Measurements from ENCODE around the gene GRIA1. TPM values are rescaled to one million over a fixed set of nuclear protein-coding genes. Genes with fewer than 3 reads are reported as not detected.

The GRIA1 gene
- total and polyA plus RNA-seq, 10 of the 15 experiments (the other 5 are each of a cell fraction or from before 2014, with no cell fraction given) = 0.04 to 0.18 (median 0.04) TPM; not detected in 7

GRCh38 chr5:153779836-153780235 lies 289.4 kb downstream of the GRIA1 start (continued):
- TF ChIP-seq NR2F1 (conservative IDR thresholded peaks at IDR 0.05) (no peak), E2F8 (IDR thresholded peaks at IDR 0.05; ENCODE audit: low read depth, partially characterized antibody) (no peak)

GRCh38 chr5:153780876-153781705 lies 290.6 kb downstream of the GRIA1 start:
- CTCF ChIA-PET = no interaction called here
- Histone ChIP-seq H3K27me3 (replicated peaks in 1 of 2; ENCODE audit: control insufficient read depth in 2 of 2, insufficient read depth in 2 of 2, low read length in 1 of 2) (no peaks in the 10 kb centered on the region), H3K4me1 (ENCODE audit: control insufficient read depth, insufficient read depth, low read length) (no peaks in the 10 kb centered on the region), H4K20me1 (ENCODE audit: control insufficient read depth, insufficient read depth) (no peaks in the 10 kb centered on the region), H3K27ac (ENCODE audit: control insufficient read depth, insufficient read depth) (no peak overlapping the region), H3K9ac (ENCODE audit: control insufficient read depth, insufficient read depth, low read length) (no peak overlapping the region), H3K9me3 (replicated peaks; ENCODE audit: control insufficient read depth, insufficient read depth, low read length) (no peaks in the 10 kb centered on the region), H3K36me3 (ENCODE audit: control insufficient read depth in 2 of 2, insufficient read depth in 2 of 2, low read length in 1 of 2) (no peaks in the 10 kb centered on the region), H2AFZ (ENCODE audit: control insufficient read depth, low read depth, low read length) (no peak overlapping the region), H3K79me2 (ENCODE audit: control insufficient read depth, insufficient read depth, low read length) (no peaks in the 10 kb centered on the region), H3K4me3 (no peak overlapping the region), H3K4me2 (ENCODE audit: control insufficient read depth, insufficient read depth) (no peak overlapping the region)
- POLR2A ChIA-PET = no interaction called here
- intact Hi-C loops (cut with micrococcal nuclease; ENCODE audit: unreplicated experiment) (no loop called here), in situ Hi-C loops (cut with MboI) (no loop called here)
- 0% methylated on average over 4 of the region's 4 CpGs for WGBS (ENCODE audit: insufficient coverage, insufficient replicate concordance, low lambda C conversion rate, missing lambda C conversion rate)
- BruUV-seq (replicated peaks) = no TSS peak
- SMC1A ChIA-PET (ENCODE audit: uncharacterized antibody, unreplicated experiment) = no interaction called here
- FAIRE-seq = no peak
- no peak for ATAC-seq
- RAD21 ChIA-PET (ENCODE audit: unreplicated experiment) = interaction anchor here (0.6 kb wide), 1 partner anchor 1087 kb away, joined by 3 read pairs; no protein-coding TSS in a partner anchor
- no peak for DNase-seq (ENCODE audit: low read depth, low spot score)
- TF ChIP-seq PAX5 (IDR thresholded peaks at IDR 0.05; ENCODE audit: borderline replicate concordance, low read depth, low read length) = no peak
- no peak for TF ChIP-seq NR2F1 (conservative IDR thresholded peaks at IDR 0.05)
- no peak for TF ChIP-seq ATF2 (IDR thresholded peaks at IDR 0.05; ENCODE audit: low read length)
- no peak for TF ChIP-seq WRNIP1 (IDR thresholded peaks at IDR 0.05; ENCODE audit: borderline replicate concordance, low read depth, low read length)
- no peak for TF ChIP-seq STAT3 (IDR thresholded peaks at IDR 0.05; ENCODE audit: low read depth, low read length)
- TF ChIP-seq SKIL (IDR thresholded peaks at IDR 0.05; ENCODE audit: low read depth, poor library complexity, severe bottlenecking) = no peak
- no peak for TF ChIP-seq PML (IDR thresholded peaks at IDR 0.05; ENCODE audit: low read length)
- no peak for TF ChIP-seq BCL3 (IDR thresholded peaks at IDR 0.05; ENCODE audit: borderline replicate concordance, insufficient read depth, low read depth, low read length, poor library complexity, severe bottlenecking)
- TF ChIP-seq CTCF (IDR thresholded peaks at IDR 0.05 in 2 of 3, conservative IDR thresholded peaks at IDR 0.05 in 1 of 3; ENCODE audit: control insufficient read depth in 2 of 3, extremely low read depth in 1 of 3, insufficient read depth in 1 of 3, low read depth in 3 of 3, low read length in 3 of 3) = no peak
- no peak for TF ChIP-seq IKZF1 (conservative IDR thresholded peaks at IDR 0.05)

All from GM12878 (cell line).